NT2/D1 (cell line): ENCODE data around the gene AIG1.

ENCODE experiments used
- YY1 ChIP-seq: IDR thresholded peaks from 2 replicates; pipeline ENCODE4 v1.6.1; 2011; ENCODE audit not compliant: insufficient read length, insufficient read depth
- ZNF274 ChIP-seq: IDR thresholded peaks from 2 replicates; pipeline ENCODE4 v1.6.1; 2011; ENCODE audit warnings: mild to moderate bottlenecking, low read depth, low read length

DNA sequence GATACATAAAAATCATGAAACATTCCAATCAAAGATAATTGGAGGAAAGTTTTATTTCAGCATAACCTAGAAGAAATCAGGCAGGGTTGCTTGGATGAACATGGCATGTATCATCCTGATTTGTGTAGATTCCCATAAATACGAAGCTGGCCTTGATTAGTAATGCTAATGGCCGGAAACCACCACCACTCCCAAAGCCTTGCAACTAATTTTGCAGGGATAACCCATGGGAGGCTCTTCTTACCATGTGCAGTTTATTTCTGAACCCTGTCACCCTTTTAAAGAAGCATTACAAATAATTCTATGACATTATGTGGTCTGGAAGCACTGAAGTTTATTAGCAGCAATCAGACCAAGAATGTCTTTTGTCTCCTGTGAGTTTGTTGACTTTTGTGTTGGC, 80.8 kb downstream of the AIG1 start:
- TF ChIP-seq ZNF274 (no peak), YY1 (no peak)
